ENCODE data around the gene GFRA1.

GFRA1 gene

DNA sequence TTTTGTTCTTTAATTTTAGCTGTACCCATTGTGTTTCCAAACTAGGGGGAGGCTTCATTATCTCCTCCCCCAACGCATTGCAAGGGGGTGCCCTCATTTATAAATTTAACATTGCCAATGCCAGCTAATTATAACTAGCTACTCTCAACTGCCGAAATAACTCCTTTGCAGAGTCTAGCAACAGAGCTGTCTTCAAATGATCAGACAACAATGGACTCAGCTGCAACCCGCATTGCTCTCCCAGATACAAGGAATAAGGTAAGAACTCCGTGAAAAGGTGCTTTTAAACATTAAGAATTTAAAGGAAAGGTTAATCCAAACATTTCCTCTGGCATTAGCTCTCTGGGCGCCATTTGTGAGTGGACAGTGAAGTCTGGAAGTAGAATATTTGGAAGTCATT lies 116.2 kb downstream of the GFRA1 start:
- no peak for DNase-seq

GRCh38 chr10:116155191-116155590 lies 117.8 kb downstream of the GFRA1 start:
- no peak for DNase-seq

DNA sequence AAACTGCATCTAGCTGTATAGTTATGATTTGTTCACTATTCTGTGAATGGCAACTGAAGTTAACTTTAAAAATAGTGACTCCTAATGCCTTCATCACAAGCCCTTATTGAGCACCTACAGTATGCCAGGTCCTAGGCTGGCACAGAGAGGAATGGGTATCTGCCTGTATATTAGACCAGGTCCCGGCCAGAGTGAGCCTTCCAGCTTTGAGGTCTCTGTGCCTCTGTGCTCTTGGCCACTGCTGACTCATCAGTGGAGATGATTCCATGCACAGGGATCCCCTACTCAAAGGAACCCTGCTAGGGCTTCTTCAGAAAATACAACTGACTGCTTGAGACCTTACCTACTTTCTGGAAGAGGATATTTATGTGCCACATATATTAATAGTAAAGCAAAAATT lies 118.4 kb downstream of the GFRA1 start:
- DNase-seq: no peak

DNA sequence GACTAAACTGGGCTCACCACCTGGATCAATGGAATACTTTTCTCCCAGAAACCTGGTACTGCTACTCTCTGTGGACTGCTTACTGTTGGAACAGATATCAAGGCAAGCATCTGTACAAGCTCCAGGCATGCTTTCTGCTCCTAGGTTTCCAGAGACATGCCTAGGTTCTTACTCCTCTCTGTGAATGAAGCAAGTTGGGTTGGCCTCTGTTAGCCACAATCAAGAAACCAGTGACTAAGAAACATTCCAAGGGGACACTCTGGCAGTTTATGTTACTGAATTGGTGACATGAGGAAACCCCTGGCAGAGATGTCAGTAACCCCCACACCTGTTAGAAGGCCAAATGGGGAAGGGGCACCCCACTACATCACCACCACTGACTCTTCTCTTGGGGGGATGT lies 121.9 kb downstream of the GFRA1 start:
- DNase-seq: no peak

GRCh38 chr10:116150606-116151005 lies 122.4 kb downstream of the GFRA1 start:
- no peak for DNase-seq

- no peak for DNase-seq
Measured at GRCh38 chr10:116147147-116147905, 125.7 kb downstream of the GFRA1 start.

DNA sequence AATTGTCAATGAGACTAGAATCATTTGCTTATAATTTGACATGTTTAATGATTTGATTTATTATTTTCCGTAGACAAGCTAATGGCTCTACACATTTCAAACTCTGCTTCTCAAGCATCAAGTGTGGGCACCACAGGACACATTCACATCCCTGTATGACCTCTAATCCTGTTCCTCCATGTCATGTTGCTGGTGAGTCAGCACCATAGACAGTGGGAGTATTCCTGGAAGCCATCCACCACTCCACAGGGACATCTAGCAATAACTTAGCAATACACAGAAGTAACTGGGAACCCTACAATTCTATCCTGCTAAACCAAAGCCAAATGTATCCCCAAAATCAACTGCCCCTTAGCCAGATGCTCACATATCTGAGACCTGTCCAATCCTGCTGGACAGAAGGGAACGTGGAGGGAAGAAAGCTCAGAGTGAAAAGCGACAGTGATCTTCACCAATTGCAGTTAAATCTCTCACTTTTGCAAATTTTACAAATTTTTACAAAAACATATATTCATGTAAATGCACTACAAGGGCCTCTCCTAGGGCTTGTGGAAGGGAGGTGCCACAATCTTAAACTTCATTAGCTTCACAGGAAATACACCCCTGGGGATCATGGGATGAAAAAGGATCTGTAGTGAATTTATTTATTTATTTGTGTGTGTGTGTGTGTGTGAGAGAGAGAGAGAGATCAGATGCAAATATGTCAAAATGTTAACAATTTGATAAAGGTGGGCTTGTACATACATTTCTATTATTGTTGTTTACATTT lies 126.5 kb downstream of the GFRA1 start:
- no peak for DNase-seq

DNA sequence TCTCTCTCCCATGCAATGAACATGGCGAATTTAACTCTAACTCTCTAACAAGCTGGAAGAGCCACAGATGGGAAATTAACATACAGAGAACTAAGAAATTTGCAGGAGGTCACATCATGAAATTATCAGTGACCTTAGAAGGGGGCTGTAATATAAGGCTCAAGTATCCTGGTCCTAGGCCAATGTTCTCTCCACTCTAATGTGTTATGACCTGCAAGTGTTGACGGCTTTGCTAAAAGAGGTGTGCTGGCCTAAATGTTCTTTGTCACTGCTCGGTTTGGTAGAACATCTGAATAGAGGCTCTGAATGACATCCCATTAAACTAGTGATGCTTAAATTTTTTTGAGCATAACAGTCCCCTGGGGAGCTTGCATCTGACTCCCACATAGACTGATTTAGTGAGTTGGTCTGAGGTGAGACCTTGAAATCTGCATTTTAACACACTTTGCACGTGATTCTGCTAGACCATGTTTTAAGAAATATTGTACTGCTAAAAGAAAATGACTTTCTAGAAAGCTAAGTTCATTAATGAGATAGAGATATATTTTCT lies 129.3 kb downstream of the GFRA1 start:
- no peak for DNase-seq

DNA sequence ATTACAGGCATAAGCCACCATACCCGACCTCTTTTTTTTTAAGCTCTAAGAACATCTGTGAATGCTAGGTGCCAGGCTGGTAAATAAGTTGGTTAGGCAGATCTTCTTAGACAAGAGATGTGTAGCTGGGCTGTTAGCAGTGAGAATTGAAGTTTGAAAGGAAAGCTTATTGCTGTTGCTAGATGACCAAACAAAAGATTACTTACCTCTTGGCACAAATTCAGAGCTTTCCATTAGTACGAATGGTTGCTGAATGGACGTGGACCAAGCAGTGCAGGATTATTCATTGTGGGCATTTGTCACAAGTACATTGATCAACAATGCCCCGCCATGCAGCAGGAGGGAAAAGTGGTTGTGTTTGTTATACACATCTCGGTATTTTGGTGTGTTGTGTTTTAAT lies 131.2 kb downstream of the GFRA1 start:
- no peak for DNase-seq

GRCh38 chr10:116141246-116141645 lies 131.8 kb downstream of the GFRA1 start:
- no peak for DNase-seq

DNA sequence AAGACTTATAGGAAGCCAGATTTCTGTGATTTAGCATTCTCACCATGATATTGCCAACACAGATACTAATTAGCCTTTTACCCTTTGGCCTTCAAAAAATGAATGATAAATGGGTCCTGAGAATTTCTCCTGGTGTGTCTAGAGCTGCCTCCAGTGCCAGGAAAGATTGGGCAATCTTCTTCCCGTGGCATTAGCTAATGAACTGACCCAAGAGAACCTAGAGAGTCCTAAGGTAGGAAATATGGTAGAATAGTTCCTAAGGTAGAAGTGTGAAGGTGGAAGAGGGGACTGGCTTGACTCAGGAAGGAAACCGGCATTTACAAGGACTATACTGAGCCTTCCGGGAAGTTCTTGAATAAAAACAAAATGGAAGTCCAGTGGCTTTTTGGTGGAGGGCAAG lies 133.1 kb downstream of the GFRA1 start:
- DNase-seq: no peak

- no peak for DNase-seq
Measured at GRCh38 chr10:116138897-116139296, 134.1 kb downstream of the GFRA1 start.

GRCh38 chr10:116136261-116136660 lies 136.7 kb downstream of the GFRA1 start:
- DNase-seq: no peak

GRCh38 chr10:116134322-116134721 lies 138.7 kb downstream of the GFRA1 start:
- DNase-seq: no peak

DNA sequence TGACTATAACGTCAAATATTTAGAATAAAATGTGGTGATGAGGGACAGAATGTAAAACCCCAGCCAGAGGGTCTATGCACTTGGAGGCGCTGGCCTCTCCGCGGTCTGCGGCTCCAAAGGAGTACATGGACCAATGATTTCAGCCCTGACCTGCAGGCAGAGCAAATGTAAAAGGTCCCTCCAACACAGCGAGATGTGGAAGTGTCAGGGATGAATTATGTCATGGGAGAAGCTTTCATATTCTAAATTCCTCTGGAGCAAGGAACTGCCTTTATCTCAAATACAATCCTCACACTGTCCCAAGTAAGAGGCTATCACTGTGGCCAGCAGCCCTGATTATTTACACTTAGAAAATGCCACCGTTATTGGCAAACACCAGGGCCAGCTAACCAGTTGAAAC lies 139.4 kb downstream of the GFRA1 start:
- no peak for DNase-seq

DNA sequence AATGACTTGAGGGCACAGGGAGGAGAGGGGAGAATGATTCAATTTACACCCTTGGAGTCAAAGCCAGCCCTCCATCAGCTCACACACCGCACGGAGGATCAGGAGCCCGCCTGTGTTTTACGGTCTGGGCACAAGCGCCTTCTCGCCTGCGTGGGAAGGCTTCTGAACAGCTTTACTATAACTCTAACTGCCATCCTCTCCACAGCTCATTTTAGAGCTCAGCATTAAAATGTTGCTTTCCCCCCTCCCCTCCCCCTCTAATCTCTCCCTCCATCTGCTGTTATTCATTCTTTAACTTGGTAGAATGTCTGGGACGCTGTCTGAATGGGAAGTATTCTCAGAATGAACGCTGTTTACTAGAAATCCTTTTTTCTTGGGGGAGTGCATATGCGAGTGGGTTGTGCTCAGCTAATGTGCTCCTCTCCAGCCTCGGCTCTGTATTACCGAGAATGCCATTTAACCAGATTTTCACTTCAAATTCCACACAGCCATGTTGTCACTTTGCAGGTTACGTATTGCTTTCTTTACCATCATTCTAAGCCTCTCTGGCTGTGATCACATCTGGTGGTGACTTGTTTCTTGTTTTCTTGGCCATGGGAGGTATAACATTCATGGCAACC lies 140.1 kb downstream of the GFRA1 start:
- DNase-seq: no peak

GRCh38 chr10:116130006-116130405 lies 143.0 kb downstream of the GFRA1 start:
- DNase-seq: no peak

- no peak for DNase-seq
Measured at GRCh38 chr10:116126954-116127695, 145.9 kb downstream of the GFRA1 start.

DNA sequence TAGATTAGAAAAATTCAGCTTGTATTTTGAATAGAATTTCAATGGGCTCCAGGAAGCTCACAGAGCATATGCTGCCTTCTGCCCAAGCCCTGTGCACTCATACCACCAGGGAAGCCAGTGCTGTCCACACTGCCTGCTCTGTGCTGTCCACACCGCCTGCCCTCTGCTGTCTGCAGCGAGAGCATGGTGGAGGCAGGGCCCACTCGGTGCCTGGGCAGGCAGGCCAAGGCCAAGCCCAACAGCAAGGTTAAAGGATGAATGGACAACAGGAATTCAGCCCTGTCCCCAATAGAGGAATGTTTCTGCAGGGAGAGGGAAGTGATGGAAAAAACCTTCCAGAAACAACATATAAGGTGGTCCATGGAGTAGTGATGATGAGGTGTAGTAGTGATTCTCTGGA lies 146.8 kb downstream of the GFRA1 start:
- DNase-seq: no peak

DNA sequence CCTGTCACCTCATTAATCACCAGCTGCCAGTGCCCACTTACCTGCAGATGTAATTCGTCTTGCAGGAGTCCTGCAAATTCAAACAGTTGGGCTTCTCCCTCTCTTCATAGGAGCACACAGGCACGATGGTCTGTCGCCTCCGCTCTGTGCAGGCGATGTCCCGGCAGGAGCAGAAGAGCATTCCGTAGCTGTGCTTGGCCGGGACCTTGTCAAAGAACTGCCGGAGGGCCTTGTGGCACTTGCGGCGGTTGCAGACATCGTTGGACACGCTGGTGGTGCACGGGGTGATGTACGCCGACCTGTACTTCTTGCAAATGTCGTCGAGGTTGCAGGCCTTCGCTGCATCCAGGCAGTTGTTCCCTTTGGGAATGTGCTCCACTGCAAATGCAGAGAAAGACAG lies 147.8 kb downstream of the GFRA1 start:
- DNase-seq: no peak

DNA sequence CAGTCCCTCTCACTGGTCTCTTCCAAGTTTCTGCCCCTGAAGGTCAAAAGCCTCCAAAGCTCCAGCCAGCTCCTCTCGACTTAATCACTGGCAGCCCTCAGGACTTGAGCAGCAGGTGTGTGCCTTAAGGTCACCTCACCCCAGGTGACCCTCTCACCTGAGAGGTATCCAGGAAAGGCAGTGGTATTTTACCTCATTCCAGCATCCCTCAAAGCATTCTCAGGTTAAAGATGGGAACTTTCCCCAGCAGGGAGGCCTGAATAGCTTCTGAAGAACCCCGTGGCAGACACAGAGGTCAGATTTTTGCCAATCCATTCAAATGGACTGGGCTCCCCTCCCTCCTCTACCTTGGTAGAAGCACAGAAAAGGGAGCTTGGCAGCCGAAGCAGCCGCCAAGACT lies 148.2 kb downstream of the GFRA1 start:
- DNase-seq: no peak

GRCh38 chr10:116122664-116123063 lies 150.3 kb downstream of the GFRA1 start:
- DNase-seq: no peak

All from GOT3 (cell line).